Chondrocyte (in vitro differentiated cells): ENCODE measurements around the gene MARCO. TPM values are rescaled to one million over a fixed set of nuclear protein-coding genes. Genes with fewer than 3 reads are reported as not detected.

Experiments used
- DNase-seq: peaks from one replicate; pipeline ENCODE4 v3.0.0; 2021; ENCODE audit warnings: mixed read lengths, low spot score
- H3K27ac Mint-ChIP-seq: one replicate; pipeline ENCODE4 v1.8.0; 2021; ENCODE audit warnings: mild to moderate bottlenecking, moderate library complexity, mixed read lengths; ENCODE audit not compliant: unreplicated experiment
- H3K27me3 Mint-ChIP-seq: 2 replicates; pipeline ENCODE4 v1.8.0; 2021; ENCODE audit warnings: low read depth, mixed read lengths
- H3K36me3 Mint-ChIP-seq: 2 replicates; pipeline ENCODE4 v1.8.0; 2021; ENCODE audit warnings: low read depth, mixed read lengths
- H3K4me1 Mint-ChIP-seq: 2 replicates; pipeline ENCODE4 v1.8.0; 2021; ENCODE audit warnings: low read depth, mild to moderate bottlenecking, mixed read lengths
- H3K4me3 Mint-ChIP-seq: one replicate; pipeline ENCODE4 v1.8.0; 2021; ENCODE audit warnings: mild to moderate bottlenecking, moderate library complexity, mixed read lengths; ENCODE audit not compliant: unreplicated experiment
- H3K9me3 Mint-ChIP-seq: 2 replicates; pipeline ENCODE4 v1.8.0; 2021; ENCODE audit warnings: low read depth, mixed read lengths
- CTCF ChIP-seq: fragments of 200-600 bp; sonication (generic); IDR thresholded peaks from 2 replicates; pipeline ENCODE4 v1.5.0; 2021; ENCODE audit warnings: antibody characterized with exemption, mild to moderate bottlenecking, moderate library complexity
- total RNA-seq: library from RNA; stranded (reverse); gene quantifications from 3 replicates; pipeline ENCODE4 v1.2.1, GENCODE V29; 2021

MARCO gene
- total RNA-seq, 1 donor from 2014 or later, result not detected

- no peaks in the 10 kb centered on the region for H3K4me1 Mint-ChIP-seq
- peaks cover 3% of the 10 kb centered on the region for H3K9me3 Mint-ChIP-seq
- DNase-seq, result no peak
- H3K4me3 Mint-ChIP-seq, result no peak overlapping the region
- H3K27me3 Mint-ChIP-seq, result no peaks in the 10 kb centered on the region
- H3K36me3 Mint-ChIP-seq, result no peaks in the 10 kb centered on the region
- no peak for TF ChIP-seq CTCF
- no peak overlapping the region for H3K27ac Mint-ChIP-seq
Measured at GRCh38 chr2:118903551-118904479, 38.2 kb upstream of the MARCO start.

DNA sequence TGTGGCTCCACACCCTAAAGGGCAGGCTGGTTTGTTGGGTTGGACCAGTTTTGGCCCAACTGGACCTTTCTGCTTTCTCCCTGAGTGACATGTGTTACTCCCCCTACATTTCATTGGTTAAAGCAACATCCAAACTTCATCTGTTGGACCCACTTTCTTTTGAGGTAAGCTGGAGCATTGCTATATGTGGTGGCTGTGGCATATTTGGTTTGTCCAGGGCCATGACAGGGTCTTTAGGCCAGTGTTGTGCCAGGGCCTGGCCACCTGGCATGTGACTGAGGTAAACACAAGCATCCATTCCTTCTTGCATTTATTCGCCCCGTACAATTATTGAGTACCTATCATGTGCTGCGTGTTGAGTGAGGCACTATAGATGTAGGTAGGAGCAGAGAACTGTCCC lies 36.8 kb upstream of the MARCO start:
- DNase-seq, result no peak
- Mint-ChIP-seq H3K9me3 (peaks cover 3% of the 10 kb centered on the region), H3K36me3 (no peaks in the 10 kb centered on the region), H3K27me3 (no peaks in the 10 kb centered on the region), H3K27ac (no peak overlapping the region), H3K4me3 (no peak overlapping the region), H3K4me1 (no peaks in the 10 kb centered on the region)
- TF ChIP-seq CTCF, result no peak

- DNase-seq, result no peak
- H3K9me3 Mint-ChIP-seq, result peaks cover 3% of the 10 kb centered on the region
- H3K4me1 Mint-ChIP-seq, result no peaks in the 10 kb centered on the region
- TF ChIP-seq CTCF, result no peak
- H3K36me3 Mint-ChIP-seq, result no peaks in the 10 kb centered on the region
- H3K4me3 Mint-ChIP-seq, result no peak overlapping the region
- H3K27ac Mint-ChIP-seq, result no peak overlapping the region
- H3K27me3 Mint-ChIP-seq, result no peaks in the 10 kb centered on the region
Measured at GRCh38 chr2:118906186-118906585, 35.8 kb upstream of the MARCO start.

DNA sequence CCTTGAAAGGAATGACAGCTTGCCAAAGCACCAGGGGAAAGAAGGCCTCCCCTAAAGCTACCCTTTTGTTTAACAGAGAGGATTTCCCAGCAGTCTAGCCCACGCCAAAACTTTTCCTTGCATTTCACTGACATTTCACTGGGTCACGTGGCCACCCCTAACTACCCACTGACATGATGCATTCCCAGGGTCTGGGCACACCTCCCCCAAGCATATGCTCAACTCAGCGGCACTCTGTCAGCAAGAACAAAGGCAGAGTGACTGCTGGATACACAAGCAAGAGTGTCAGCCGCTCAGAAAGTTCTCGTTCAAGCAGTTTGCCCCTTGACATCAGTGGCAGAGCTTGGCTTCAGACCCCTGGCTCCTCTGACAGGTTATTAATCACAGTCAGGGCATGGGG lies 34.2 kb upstream of the MARCO start:
- Mint-ChIP-seq H3K9me3 (no peaks in the 10 kb centered on the region), H3K4me3 (no peak overlapping the region), H3K4me1 (no peaks in the 10 kb centered on the region), H3K27me3 (no peaks in the 10 kb centered on the region), H3K36me3 (no peaks in the 10 kb centered on the region), H3K27ac (no peak overlapping the region)
- no peak for TF ChIP-seq CTCF
- no peak for DNase-seq

- H3K4me1 Mint-ChIP-seq, result no peaks in the 10 kb centered on the region
- H3K9me3 Mint-ChIP-seq, result no peaks in the 10 kb centered on the region
- H3K36me3 Mint-ChIP-seq, result no peaks in the 10 kb centered on the region
- H3K4me3 Mint-ChIP-seq, result no peak overlapping the region
- H3K27ac Mint-ChIP-seq, result no peak overlapping the region
- peaks cover 2% of the 10 kb centered on the region for H3K27me3 Mint-ChIP-seq
- no peak for DNase-seq
- no peak for TF ChIP-seq CTCF
Measured at GRCh38 chr2:118909191-118909590, 32.8 kb upstream of the MARCO start.
